Left cardiac atrium (tissue), 4 donors: ENCODE results near the gene MSH5. TPM values are rescaled to one million over a fixed set of nuclear protein-coding genes. Genes with fewer than 3 reads are reported as not detected.

ENCODE experiments used
- ATAC-seq, 2 donors: fragments of 200-7000 bp; cut with Tn5 transposase; one replicate each; pipeline ENCODE4 v1.9.1; 2020; ENCODE audit warnings: mild to moderate bottlenecking in 2 of 2, moderate library complexity in 2 of 2
- DNase-seq: peaks from one replicate; pipeline ENCODE4 v3.0.0-alpha.2; 2020
- intact Hi-C, 2 donors: fragments of 100-400 bp; cut with DNase I; formaldehyde crosslinking; loops; one replicate each; pipeline versions ENCODE4 v1.14.1 to v1.15.1; 2022 to 2023
- total RNA-seq, 2 donors: library from RNA; stranded (reverse); fragmentation: NEBNext Ultra II Directional; extraction: Animal tissue kit (Norgen Biotek cat#: 25700); gene quantifications; one replicate each; pipeline ENCODE4 v1.2.1, GENCODE V29; 2021
- donor health status: DM: no; HTN: yes; CAD: no.
- donor health status: DM: no; HTN: yes; CAD: no; lungs with severe emphysema.
- donor health status: DM: yes; HTN: yes; CAD: no.
- donor health status: Dilated cardiomyopathy.

MSH5 gene
- total RNA-seq, 2 donors from 2014 or later, result 2.6 to 3.0 TPM

- DNase-seq, result no peak
- intact Hi-C loops, result no loop called here
- peak in 1 of 2 donors; percentile 28 for ATAC-seq
Measured at GRCh38 chr6:31768363-31769257, 28.8 kb downstream of the MSH5 start.

- intact Hi-C loops, result no loop called here
- DNase-seq, result peak; percentile 57
- peak; percentile 62 to 64 for ATAC-seq
Measured at GRCh38 chr6:31769684-31770371, 30.0 kb downstream of the MSH5 start.

DNA sequence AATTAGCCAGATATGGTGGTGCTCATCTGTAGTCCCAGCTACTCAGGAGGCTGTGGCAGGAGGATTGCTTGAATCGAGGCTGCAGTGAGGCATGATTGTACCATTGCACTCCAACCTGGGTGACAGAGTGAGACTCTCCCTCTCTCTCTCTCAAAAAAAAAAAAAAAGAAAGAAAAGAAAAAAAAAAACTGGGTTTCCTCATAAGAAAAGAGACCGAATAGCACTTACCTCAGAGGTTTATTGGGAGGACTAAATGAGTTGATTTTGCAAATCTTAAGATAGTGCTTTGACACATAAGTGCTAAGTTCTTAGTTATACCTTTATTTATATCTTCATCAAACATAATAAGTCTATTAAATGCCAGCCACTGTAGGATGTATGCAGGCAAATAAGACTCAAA, 31.1 kb downstream of the MSH5 start:
- intact Hi-C loops, result no loop called here
- DNase-seq, result no peak
- no peak for ATAC-seq

DNA sequence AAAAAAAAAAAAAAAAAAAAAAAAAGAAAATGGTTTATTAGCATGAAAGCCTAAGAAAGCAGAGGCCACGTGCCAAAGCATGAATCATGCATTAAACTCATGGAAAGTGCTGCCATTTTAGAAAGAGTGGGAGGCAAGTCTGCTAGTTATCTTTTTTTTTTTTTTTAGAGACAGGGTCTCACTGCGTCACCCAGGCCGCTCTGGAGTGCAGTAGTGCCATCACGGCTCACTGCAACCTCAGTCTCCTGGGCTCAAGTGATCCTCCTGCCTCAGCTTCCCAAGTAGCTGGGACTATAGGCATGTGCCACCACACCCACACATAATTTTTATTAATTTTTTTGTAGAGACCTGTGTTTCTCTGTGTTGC, 32.2 kb downstream of the MSH5 start:
- ATAC-seq (no peak), DNase-seq (no peak)
- intact Hi-C loops, result no loop called here

GRCh38 chr6:31775184-31775583, 35.4 kb downstream of the MSH5 start:
- intact Hi-C loops, result loop anchor here in 1 of 2 donors (5.0 kb wide), 1 partner anchor 57 kb away; no protein-coding TSS in a partner anchor
- DNase-seq (no peak), ATAC-seq (peak in 1 of 2 donors; percentile 19)

DNA sequence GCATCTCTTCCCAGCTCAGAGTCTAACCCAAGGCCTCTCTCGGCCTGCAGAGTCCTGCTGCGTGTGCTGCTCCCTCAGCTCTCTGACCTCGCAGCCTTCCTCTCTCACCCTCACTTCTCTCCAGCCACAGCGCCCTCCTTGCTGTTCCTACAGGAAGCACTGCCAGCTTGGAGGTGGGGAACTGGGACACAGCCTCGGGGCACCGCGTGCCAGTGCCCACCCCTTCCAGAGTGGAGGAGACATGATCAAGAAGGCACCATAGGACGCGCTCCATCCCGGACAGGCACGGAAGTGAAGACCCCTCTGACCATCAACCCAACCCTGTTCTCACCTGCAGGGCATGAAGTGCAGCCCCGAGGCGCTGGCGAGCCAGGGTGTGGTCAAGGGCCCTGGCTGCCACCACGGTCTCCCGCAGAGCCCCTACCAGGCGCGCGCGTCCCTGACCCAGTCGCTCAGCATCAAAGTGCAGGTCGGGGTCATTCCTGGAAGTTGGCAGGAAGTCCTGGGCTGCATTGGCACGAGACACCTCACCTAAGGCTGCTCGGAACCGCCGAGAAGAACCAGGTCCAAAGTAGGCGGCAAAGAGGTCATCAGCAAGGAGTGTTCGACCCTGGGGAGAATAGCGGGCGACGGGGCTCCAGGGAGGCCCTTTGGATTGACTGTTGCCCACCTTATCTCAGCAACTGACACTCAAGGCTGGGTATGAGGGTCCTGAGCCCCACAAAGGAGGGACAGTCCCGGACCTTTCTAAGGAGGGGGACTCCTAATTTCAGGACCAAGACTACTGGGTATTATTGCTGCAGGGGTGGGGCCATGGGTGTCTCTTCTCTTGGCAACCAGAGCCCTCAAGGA, 36.1 kb downstream of the MSH5 start:
- ATAC-seq (no peak), DNase-seq (no peak)
- intact Hi-C loops, result loop anchor here in 1 of 2 donors (5.0 kb wide), 1 partner anchor 56 kb away; no protein-coding TSS in a partner anchor

DNA sequence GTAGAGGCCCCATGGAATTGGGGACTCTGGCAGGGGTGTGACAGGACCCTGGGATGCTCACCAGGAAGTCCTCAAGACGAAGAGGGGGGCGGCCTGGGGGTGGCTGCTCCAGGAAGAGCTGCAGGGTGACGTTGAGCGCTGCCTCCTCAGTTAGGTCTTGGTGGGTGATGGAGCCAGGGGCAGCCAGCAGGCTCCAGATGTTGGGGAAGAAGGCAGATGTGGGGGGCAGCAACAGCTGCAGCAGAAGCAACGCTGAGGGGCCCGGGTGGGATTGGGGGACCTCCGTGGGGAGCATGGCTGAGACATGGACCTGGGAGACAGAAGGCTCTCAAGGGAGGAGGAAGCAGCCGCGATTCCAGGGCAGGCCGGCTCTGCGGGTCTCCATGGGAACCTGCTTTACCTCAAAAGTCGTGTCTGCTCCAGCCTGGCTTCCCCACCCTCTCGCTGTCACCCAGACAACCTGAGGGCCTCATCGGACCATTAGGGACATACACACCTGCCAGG, 36.7 kb downstream of the MSH5 start:
- DNase-seq (no peak), ATAC-seq (peak; percentile 3 to 14)
- intact Hi-C loops, result loop anchor here in 1 of 2 donors (5.0 kb wide), 1 partner anchor 56 kb away; no protein-coding TSS in a partner anchor

GRCh38 chr6:31776989-31777666, 37.3 kb downstream of the MSH5 start, which contains the start of gene VWA7:
VWA7 (minus strand) TSS chr6:31777328; CDS start chr6:31776779, 549 bp downstream.
- intact Hi-C loops, result loop anchor here in 1 of 2 donors (5.0 kb wide), 1 partner anchor 55 kb away; no protein-coding TSS in a partner anchor
- ATAC-seq (peak; percentile 77 to 91), DNase-seq (peak; percentile 83)

DNA sequence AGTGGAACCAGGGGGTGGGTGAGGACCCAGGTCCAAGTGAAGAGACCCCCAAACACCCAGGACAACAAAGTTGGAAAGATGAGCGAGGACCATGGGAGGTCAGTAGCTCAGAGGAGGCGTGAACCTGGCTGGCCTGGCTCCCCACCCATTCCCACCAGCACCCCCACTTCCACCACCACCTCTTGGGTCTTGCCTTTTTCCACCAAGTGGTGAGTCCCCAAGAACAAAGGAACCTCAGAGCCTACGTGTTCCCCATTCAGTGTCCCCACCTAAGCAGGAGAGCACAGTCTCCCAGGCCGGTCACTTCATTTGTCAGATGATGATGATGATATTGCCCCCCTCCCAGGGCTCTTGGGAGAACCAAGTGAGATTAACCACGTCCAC, 37.9 kb downstream of the MSH5 start:
- ATAC-seq (no peak), DNase-seq (no peak)
- intact Hi-C loops, result loop anchor here in 1 of 2 donors (5.0 kb wide), 1 partner anchor 55 kb away; no protein-coding TSS in a partner anchor

- ATAC-seq, result no peak
- no peak for DNase-seq
- intact Hi-C loops, result loop anchor here in 1 of 2 donors (5.0 kb wide), 1 partner anchor 54 kb away; no protein-coding TSS in a partner anchor
Measured at GRCh38 chr6:31778193-31778592, 38.4 kb downstream of the MSH5 start.

GRCh38 chr6:31778999-31779885, 39.4 kb downstream of the MSH5 start:
- intact Hi-C loops, result loop anchor here in 1 of 2 donors (5.0 kb wide), 1 partner anchor 53 kb away; no protein-coding TSS in a partner anchor
- DNase-seq, result no peak
- no peak for ATAC-seq

DNA sequence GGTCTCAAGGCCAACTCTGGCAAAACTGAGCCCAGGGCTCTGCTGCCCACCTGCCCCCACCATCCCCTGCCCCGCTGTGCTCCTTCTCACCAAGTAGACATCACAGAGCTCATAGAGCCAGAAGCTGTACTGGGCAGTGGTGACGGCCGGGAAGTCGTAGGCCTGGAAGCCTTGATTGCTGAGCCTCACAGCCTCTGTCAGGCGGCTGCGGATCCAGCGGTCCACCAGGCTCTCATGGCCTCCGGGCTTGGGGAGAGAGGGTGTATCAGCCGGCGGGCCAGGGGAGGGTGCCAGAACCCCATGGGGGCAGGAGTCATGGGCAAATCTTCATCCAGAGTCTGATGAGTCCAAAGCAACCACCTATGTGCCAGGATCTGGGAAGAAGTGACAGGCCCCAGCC, 40.1 kb downstream of the MSH5 start:
- no peak for ATAC-seq
- DNase-seq, result no peak
- intact Hi-C loops, result loop anchor here in 1 of 2 donors (5.0 kb wide), 1 partner anchor 52 kb away; no protein-coding TSS in a partner anchor

DNA sequence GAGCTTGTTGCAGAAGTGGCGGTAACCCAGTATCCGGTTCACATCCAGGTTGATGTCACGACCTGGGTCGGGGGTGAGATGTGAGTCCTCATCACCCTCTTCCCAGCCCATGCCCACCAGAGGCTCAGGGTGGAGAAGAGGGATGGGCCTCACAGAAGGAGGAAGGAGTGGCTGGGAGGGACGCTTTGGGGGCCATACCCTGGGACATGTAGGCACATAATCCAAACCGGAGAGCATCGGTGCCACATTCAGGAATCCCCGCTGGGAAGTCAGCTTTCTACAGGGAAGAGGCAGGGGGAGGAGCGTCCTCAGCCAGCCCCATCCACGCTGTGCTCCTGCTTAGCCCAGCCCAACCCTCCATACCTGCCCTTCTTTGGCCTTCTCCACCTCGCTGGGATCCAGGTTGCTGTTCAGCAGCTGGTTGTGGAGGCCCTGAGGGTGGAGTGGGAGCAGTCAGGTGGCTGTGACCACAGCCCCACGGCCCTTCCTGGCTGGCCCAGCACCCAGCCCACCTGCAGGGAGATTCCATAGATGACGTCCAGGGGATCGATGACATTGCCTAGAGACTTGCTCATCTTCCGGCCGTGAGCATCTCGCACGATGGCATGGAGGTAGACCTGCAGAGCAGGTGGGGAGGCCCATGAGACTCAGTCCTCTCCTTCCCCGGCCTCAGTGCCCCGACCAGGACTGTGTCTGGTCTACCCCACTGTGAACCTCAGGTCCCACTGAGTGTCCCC, 40.9 kb downstream of the MSH5 start:
- no peak for DNase-seq

GRCh38 chr6:31781244-31782125, 41.7 kb downstream of the MSH5 start:
- no peak for DNase-seq
- ATAC-seq, result no peak
- intact Hi-C loops, result no loop called here

More for the DNA sequence above, 40.9 kb downstream of the MSH5 start:
- intact Hi-C loops, result no loop called here
- no peak for ATAC-seq

- DNase-seq (no peak), ATAC-seq (no peak)
- intact Hi-C loops, result no loop called here
Measured at GRCh38 chr6:31782126-31782855, 42.5 kb downstream of the MSH5 start.
